Fibroblast of peridontal ligament (primary cell): ENCODE data around the gene PIK3AP1.
"Not testable (repeated sequence)": the region's sequence is repeated elsewhere in the genome, so short reads cannot be mapped to it uniquely, and the experiment has no call there.

Experiments used
- DNase-seq: peaks from one replicate; pipeline ENCODE4 v3.0.0-alpha.2; 2010; ENCODE audit errors: extremely low read depth

Gene PIK3AP1

GRCh38 chr10:96579133-96579532 lies 141.2 kb downstream of the PIK3AP1 start:
- no peak for DNase-seq

GRCh38 chr10:96578633-96579032 lies 141.7 kb downstream of the PIK3AP1 start:
- DNase-seq: no peak

GRCh38 chr10:96578022-96578421 lies 142.3 kb downstream of the PIK3AP1 start:
- no peak for DNase-seq

- no peak for DNase-seq
Observed at GRCh38 chr10:96577069-96577468, 143.2 kb downstream of the PIK3AP1 start.

- DNase-seq: no peak
Observed at GRCh38 chr10:96576277-96576980, 143.9 kb downstream of the PIK3AP1 start.

GRCh38 chr10:96574564-96574963 lies 145.8 kb downstream of the PIK3AP1 start:
- not testable (repeated sequence) for DNase-seq

- no peak for DNase-seq
Observed at GRCh38 chr10:96573036-96573435, 147.3 kb downstream of the PIK3AP1 start.

- no peak for DNase-seq
Observed at GRCh38 chr10:96570983-96571964, 149.0 kb downstream of the PIK3AP1 start.

- no peak for DNase-seq
Observed at GRCh38 chr10:96570511-96570910, 149.8 kb downstream of the PIK3AP1 start.

GRCh38 chr10:96568402-96568801 lies 151.9 kb downstream of the PIK3AP1 start:
- DNase-seq: no peak

GRCh38 chr10:96565774-96566173 lies 154.5 kb downstream of the PIK3AP1 start:
- DNase-seq: peak; percentile 73

- DNase-seq: peak; percentile 35
Observed at GRCh38 chr10:96560966-96561887, 159.1 kb downstream of the PIK3AP1 start.

- no peak for DNase-seq
Observed at GRCh38 chr10:96560489-96560888, 159.8 kb downstream of the PIK3AP1 start.

- peak; percentile 18 for DNase-seq
Observed at GRCh38 chr10:96556003-96556402, 164.3 kb downstream of the PIK3AP1 start.

GRCh38 chr10:96555330-96555729 lies 165.0 kb downstream of the PIK3AP1 start:
- no peak for DNase-seq

GRCh38 chr10:96548589-96548988 lies 171.7 kb downstream of the PIK3AP1 start:
- no peak for DNase-seq

GRCh38 chr10:96545558-96545957 lies 174.8 kb downstream of the PIK3AP1 start:
- DNase-seq: not testable (repeated sequence)
